Activated CD8-positive, alpha-beta memory T cell treated with anti-CD3 and anti-CD28 coated beads for 1 hour (primary cell): Measurements from ENCODE around the gene GRK6.

ENCODE experiments used
- DNase-seq, 2 donors: peaks; one replicate each; pipeline ENCODE4 v3.0.0-alpha.2; 2020; ENCODE audit warnings: low read depth in 1 of 2; ENCODE audit errors: extremely low read depth in 1 of 2

Gene GRK6

GRCh38 chr5:177426566-177427210 is at the start of gene GRK6:
GRK6 (plus strand) TSS chr5:177426676; CDS start chr5:177426846, 170 bp downstream.
- peak in 1 of 2 donors; percentile 39 for DNase-seq

GRCh38 chr5:177377851-177378776 is 48.4 kb upstream of the GRK6 start:
- no peak for DNase-seq

- no peak for DNase-seq
Measured at GRCh38 chr5:177378884-177379883, 47.3 kb upstream of the GRK6 start.

- DNase-seq, result no peak
Measured at GRCh38 chr5:177380805-177381126, 45.7 kb upstream of the GRK6 start.

- no peak for DNase-seq
Measured at GRCh38 chr5:177382423-177383029, 44.0 kb upstream of the GRK6 start.

- DNase-seq, result no peak
Measured at GRCh38 chr5:177383181-177383580, 43.3 kb upstream of the GRK6 start.

- DNase-seq, result no peak
Measured at GRCh38 chr5:177384134-177384533, 42.3 kb upstream of the GRK6 start, which contains the start of gene SLC34A1. SLC34A1 (plus strand) TSS chr5:177384434; CDS start chr5:177385742, 1,308 bp downstream.

GRCh38 chr5:177385720-177386119 is 40.8 kb upstream of the GRK6 start:
- DNase-seq, result no peak

GRCh38 chr5:177386542-177386941 is 39.9 kb upstream of the GRK6 start:
- no peak for DNase-seq

GRCh38 chr5:177387405-177387804 is 39.1 kb upstream of the GRK6 start:
- DNase-seq, result no peak

- DNase-seq, result no peak
Measured at GRCh38 chr5:177388521-177389052, 37.9 kb upstream of the GRK6 start.

- no peak for DNase-seq
Measured at GRCh38 chr5:177389241-177390169, 37.0 kb upstream of the GRK6 start.

- DNase-seq, result peak; percentile 67 to 76
Measured at GRCh38 chr5:177390363-177391300, 35.8 kb upstream of the GRK6 start.

GRCh38 chr5:177392765-177393164 is 33.7 kb upstream of the GRK6 start:
- no peak for DNase-seq

- DNase-seq, result no peak
Measured at GRCh38 chr5:177393206-177393765, 33.2 kb upstream of the GRK6 start.

GRCh38 chr5:177393990-177394389 is 32.5 kb upstream of the GRK6 start:
- DNase-seq, result no peak

GRCh38 chr5:177396078-177396477 is 30.4 kb upstream of the GRK6 start:
- DNase-seq, result no peak

GRCh38 chr5:177396807-177397206 is 29.7 kb upstream of the GRK6 start:
- no peak for DNase-seq
